NCI-H446 treated with DMSO at 0.1 percent for 48 hours (cell line): ENCODE results near the gene KIF3C.
"Not testable (repeated sequence)": the region's sequence is repeated elsewhere in the genome, so short reads cannot be mapped to it uniquely, and the experiment has no call there.

ENCODE experiments used
- DNase-seq: peaks from one replicate; lab custom pipeline; 2025; lab: John Stamatoyannopoulos, UW

KIF3C gene

GRCh38 chr2:25999406-25999805, 17.1 kb upstream of the KIF3C start:
- DNase-seq: not testable (repeated sequence)

- DNase-seq: not testable (repeated sequence)
These were observed 16.6 kb upstream of the KIF3C start for GRCh38 chr2:25998816-25999383.

- DNase-seq: no peak
These were observed 14.5 kb upstream of the KIF3C start for GRCh38 chr2:25996844-25997243.

GRCh38 chr2:25994509-25994908, 12.2 kb upstream of the KIF3C start:
- no peak for DNase-seq

- DNase-seq: no peak
These were observed 10.8 kb upstream of the KIF3C start for GRCh38 chr2:25993049-25993448.

- no peak for DNase-seq
These were observed 10.3 kb upstream of the KIF3C start for GRCh38 chr2:25992556-25992955.

- no peak for DNase-seq
These were observed 9.7 kb upstream of the KIF3C start for GRCh38 chr2:25991965-25992364.

GRCh38 chr2:25989154-25989553, 6.9 kb upstream of the KIF3C start:
- DNase-seq: no peak

GRCh38 chr2:25988134-25988533, 5.8 kb upstream of the KIF3C start:
- no peak for DNase-seq

- DNase-seq: no peak
These were observed 1.4 kb upstream of the KIF3C start for GRCh38 chr2:25983735-25984134.

GRCh38 chr2:25982968-25983280, 627 bp upstream of the KIF3C start:
- no peak for DNase-seq

- no peak for DNase-seq
These were observed 563 bp downstream of the KIF3C start for GRCh38 chr2:25981596-25982272.

- no peak for DNase-seq
These were observed 1.3 kb downstream of the KIF3C start for GRCh38 chr2:25980951-25981350.

- DNase-seq: no peak
These were observed 2.0 kb downstream of the KIF3C start for GRCh38 chr2:25980076-25980887.

GRCh38 chr2:25979001-25979400, 3.3 kb downstream of the KIF3C start:
- DNase-seq: no peak

- no peak for DNase-seq
These were observed 4.5 kb downstream of the KIF3C start for GRCh38 chr2:25977768-25978167.

- peak; percentile 29 for DNase-seq
These were observed 5.1 kb downstream of the KIF3C start for GRCh38 chr2:25976983-25977741.

GRCh38 chr2:25972049-25972823, 10.1 kb downstream of the KIF3C start:
- no peak for DNase-seq

GRCh38 chr2:25971596-25971995, 10.7 kb downstream of the KIF3C start:
- DNase-seq: no peak

GRCh38 chr2:25966531-25967270, 15.6 kb downstream of the KIF3C start:
- no peak for DNase-seq

- DNase-seq: no peak
These were observed 17.4 kb downstream of the KIF3C start for GRCh38 chr2:25964891-25965290.
